ENCODE results near the gene ANKRD11.

The ANKRD11 gene

DNA sequence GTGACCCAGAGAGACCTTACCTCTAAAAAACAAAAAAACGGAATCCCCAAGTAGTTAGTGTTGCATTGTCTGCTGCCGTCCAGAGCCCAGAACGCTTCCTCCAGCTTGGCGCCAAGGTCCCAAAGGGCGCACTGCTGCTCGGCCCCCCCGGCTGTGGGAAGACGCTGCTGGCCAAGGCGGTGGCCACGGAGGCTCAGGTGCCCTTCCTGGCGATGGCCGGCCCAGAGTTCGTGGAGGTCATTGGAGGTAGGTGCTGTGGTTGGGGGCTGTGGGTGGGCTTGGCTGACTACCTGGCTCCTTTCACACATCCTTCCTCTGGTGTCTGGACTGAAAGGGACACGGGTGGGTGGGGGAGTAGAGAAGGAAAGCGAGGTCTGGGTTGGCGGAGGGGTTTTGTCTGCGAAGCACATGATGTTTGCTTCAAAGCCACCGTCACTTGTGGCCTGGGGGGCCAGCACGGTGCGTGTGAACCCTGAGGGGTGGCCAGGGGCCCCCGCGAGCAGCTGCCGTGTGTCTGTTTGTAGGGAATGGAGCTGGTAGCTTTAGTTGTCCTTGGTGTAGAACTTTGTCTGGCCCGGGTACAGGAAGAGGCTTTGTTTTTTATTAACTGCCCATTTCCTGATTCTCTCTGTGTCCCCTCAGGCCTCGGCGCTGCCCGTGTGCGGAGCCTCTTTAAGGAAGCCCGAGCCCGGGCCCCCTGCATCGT lies 41.6 kb upstream of the ANKRD11 start:
- TF ChIP-seq, protein P1, sequence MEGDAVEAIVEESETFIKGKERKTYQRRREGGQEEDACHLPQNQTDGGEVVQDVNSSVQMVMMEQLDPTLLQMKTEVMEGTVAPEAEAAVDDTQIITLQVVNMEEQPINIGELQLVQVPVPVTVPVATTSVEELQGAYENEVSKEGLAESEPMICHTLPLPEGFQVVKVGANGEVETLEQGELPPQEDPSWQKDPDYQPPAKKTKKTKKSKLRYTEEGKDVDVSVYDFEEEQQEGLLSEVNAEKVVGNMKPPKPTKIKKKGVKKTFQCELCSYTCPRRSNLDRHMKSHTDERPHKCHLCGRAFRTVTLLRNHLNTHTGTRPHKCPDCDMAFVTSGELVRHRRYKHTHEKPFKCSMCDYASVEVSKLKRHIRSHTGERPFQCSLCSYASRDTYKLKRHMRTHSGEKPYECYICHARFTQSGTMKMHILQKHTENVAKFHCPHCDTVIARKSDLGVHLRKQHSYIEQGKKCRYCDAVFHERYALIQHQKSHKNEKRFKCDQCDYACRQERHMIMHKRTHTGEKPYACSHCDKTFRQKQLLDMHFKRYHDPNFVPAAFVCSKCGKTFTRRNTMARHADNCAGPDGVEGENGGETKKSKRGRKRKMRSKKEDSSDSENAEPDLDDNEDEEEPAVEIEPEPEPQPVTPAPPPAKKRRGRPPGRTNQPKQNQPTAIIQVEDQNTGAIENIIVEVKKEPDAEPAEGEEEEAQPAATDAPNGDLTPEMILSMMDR (IDR thresholded peaks at IDR 0.05; ENCODE audit: insufficient read depth, low read depth, low read length, missing control alignments): no peak
- H3K4me3 ChIP-seq (ENCODE audit: low read length): no peak overlapping the region
- no peak for DNase-seq (ENCODE audit: low read depth)

DNA sequence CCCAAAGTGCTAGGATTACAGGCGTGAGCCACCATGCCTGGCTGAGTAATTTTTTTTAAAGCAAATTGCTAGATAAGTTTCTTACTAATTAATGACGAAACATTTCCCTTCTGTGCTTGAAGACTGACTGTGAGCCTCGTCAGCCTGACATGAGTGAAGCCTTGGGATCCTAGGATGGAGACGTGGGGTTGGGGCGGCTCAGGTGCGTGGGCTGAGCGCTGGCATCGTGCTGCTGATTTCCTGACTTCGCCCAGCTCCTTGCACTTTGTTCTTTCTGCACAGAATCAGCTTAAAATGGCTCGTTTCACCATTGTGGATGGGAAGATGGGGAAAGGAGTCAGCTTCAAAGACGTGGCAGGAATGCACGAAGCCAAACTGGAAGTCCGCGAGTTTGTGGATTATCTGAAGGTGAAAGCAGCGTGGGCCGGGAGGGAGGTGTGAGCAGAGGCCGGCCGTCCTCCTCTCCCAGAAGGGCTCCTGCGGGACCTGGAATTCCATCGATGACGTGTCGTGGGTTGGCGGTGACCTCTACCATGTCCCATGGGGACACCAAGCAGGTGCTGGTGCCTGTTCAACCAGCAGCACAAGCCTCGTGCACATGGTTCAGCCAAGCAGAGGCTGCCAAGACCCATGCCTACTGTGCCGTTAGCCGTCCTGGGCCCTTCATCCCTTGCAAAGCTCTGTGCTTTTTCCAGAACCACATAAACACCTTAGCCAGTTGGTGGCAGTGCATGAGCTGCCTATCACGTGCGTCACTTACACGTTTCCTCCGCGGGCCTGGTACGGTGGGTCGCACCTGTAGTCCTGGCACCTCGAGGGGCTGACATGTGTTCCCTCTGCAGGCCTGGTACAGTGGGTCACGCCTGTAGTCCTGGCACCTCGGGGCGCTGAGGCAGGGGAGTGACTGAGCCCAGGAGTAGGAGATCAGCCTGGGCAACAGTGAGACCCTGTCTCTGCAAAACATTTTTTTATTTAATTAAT lies 40.3 kb upstream of the ANKRD11 start:
- TF ChIP-seq, protein P1 (IDR thresholded peaks at IDR 0.05; ENCODE audit: insufficient read depth, low read depth, low read length, missing control alignments): no peak
- no peak for DNase-seq (ENCODE audit: low read depth)
- no peak overlapping the region for H3K4me3 ChIP-seq (ENCODE audit: low read length)

DNA sequence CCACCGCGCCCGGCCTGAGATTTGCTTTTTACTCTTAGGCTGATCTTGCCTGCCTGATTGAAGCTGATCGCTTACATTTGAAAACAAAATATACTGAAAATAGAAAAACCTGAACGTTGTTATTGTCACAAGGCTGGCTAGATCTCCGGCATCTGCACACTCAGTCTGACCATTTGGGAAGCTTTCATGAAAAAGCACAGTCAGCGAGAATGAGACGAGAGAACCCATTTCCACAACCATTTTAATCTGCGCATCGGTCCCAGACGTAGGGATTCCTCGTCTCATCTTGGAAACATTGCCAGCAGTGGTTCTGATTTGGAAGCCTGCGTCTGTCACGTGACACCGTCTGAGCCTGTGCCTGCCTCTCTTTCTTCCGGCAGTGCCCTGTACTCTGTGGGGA lies 38.7 kb upstream of the ANKRD11 start:
- DNase-seq (ENCODE audit: low read depth): no peak
- H3K4me3 ChIP-seq (ENCODE audit: low read length): no peak overlapping the region
- TF ChIP-seq, protein P1 (IDR thresholded peaks at IDR 0.05; ENCODE audit: insufficient read depth, low read depth, low read length, missing control alignments): no peak

DNA sequence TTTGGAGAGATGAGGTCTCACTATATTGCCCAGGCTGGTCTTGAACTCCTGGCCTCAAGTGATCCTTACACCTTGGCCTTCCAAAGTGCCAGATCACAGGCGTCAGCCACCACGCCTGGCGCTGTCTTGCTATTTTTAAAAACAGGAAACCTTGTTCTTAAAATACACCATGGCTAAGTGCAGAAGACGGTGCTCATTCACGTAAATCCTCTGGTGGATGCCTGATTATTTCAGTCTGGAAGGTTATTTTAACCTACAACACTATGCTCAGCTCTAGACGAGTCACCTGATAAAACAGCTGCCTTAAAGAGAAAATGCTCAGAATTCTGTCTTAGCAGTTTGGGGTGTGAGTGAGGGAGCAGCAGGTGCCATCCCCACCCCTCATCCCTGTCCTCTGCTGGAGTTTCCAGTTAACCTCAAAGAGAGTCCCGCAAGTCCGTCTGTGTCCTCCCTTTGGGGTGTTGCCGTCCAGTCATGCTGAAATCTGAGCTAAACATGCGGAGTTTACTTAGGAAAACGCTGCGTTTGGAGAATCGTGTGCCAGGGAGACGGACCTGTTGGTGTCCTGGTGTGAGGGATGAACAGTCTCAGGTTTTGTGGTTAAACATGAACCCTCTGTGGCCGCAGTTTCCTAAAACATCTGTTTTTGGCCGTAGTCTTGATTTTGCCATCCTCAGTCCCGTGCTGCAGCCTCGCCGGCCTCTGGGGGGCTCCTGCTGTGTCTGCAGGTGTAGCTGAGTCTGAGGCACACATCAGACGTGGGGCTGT lies 35.0 kb upstream of the ANKRD11 start:
- TF ChIP-seq, protein P1 (IDR thresholded peaks at IDR 0.05; ENCODE audit: insufficient read depth, low read depth, low read length, missing control alignments): no peak
- DNase-seq (ENCODE audit: low read depth): no peak

DNA sequence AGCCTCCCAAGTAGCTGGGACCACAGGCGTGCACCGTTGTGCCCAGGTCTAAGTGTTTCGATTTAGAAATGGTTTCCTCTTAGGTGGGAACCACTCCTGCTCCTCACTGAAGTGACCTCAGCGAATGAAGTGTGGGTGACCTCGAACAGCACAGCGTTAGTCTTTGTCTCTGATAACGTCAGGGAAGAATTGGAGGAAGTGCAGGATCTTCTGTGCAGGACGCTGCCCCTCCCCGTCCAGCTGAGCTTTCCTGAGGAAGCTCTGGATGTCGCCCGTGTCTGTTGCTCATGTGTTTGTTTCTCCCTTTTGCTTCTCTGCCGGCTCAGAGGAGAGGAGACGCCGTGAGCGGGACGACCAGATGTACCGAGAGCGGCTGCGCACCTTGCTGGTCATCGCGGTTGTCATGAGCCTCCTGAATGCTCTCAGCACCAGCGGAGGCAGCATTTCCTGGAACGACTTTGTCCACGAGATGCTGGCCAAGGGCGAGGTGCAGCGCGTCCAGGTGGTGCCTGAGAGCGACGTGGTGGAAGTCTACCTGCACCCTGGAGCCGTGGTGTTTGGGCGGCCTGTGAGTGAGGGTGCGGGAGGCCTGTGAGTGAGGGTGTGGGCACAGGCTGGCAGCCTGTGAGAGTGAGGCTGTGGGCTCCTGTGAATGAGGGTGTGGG lies 33.5 kb upstream of the ANKRD11 start:
- TF ChIP-seq, protein P1 (IDR thresholded peaks at IDR 0.05; ENCODE audit: insufficient read depth, low read depth, low read length, missing control alignments): no peak

More for the DNA sequence above, 35.0 kb upstream of the ANKRD11 start:
- H3K4me3 ChIP-seq (ENCODE audit: low read length): no peak overlapping the region

DNA sequence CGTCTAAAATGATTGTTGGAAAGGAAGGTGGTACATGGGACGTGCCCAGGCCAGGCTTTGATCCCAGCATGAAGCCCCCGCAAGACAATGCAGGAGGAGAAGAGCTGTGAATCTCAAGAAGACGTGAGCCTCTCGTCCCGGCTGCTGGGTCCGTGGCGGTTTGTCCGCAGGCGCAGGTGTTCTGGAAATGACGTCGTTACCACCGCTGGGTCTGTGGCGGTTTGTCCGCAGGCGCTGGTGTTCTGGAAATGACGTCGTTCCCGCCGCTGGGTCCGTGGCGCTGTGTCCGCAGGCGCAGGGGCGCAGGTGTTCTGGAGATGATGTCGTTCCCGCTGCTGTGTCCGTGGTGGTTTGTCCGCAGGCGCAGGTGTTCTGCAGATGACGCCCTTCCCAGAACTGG lies 31.9 kb upstream of the ANKRD11 start:
- DNase-seq (ENCODE audit: low read depth): no peak
- H3K4me3 ChIP-seq (ENCODE audit: low read length): no peak overlapping the region
- TF ChIP-seq, protein P1 (IDR thresholded peaks at IDR 0.05; ENCODE audit: insufficient read depth, low read depth, low read length, missing control alignments): no peak

More for the DNA sequence above, 33.5 kb upstream of the ANKRD11 start:
- H3K4me3 ChIP-seq (ENCODE audit: low read length): no peak overlapping the region
- no peak for DNase-seq (ENCODE audit: low read depth)
